Uterus (tissue), 4 donors: ENCODE results near the gene CNOT6L. TPM values are rescaled to one million over a fixed set of nuclear protein-coding genes. Genes with fewer than 3 reads are reported as not detected.

Source experiments
- DNase-seq, 2 donors: peaks; one replicate each; pipeline ENCODE4 v3.0.0-alpha.2; 2019 to 2020
- H3K27ac ChIP-seq, 2 donors: fragments of 200-600 bp; sonication (generic); 1 replicate in 1 of 2; 2 replicates in 1 of 2; pipeline ENCODE4 v1.5.1; 2016 to 2018
- H3K27me3 ChIP-seq, 2 donors: fragments of 200-600 bp; sonication (generic); one replicate each; pipeline ENCODE4 v1.5.1; 2018 to 2019; ENCODE audit warnings: control low read depth in 1 of 2
- H3K36me3 ChIP-seq, 2 donors: fragments of 200-600 bp; sonication (generic); one replicate each; pipeline ENCODE4 v1.5.1; 2019; ENCODE audit warnings: control low read depth in 1 of 2
- H3K4me1 ChIP-seq, 2 donors: fragments of 200-600 bp; sonication (generic); one replicate each; pipeline ENCODE4 v1.5.1; 2018 to 2019; ENCODE audit warnings: control low read depth in 1 of 2
- H3K4me3 ChIP-seq, 2 donors: fragments of 200-600 bp; sonication (generic); 1 replicate in 1 of 2; 2 replicates in 1 of 2; pipeline ENCODE4 v1.5.1; 2018 to 2019; ENCODE audit warnings: mild to moderate bottlenecking in 1 of 2
- H3K9me3 ChIP-seq, 2 donors: fragments of 200-600 bp; sonication (generic); one replicate each; pipeline ENCODE4 v1.5.1; 2019; ENCODE audit warnings: control low read depth in 1 of 2
- CTCF ChIP-seq, 4 experiments: fragments of 200-600 bp in 2 of 4; fragments of 450-650 bp in 2 of 4; sonication (generic) in 2 of 4; IDR thresholded peaks; one replicate each; pipeline ENCODE4 v1.5.1; 2016 to 2019; ENCODE audit warnings: antibody characterized with exemption in 4 of 4, mild to moderate bottlenecking in 2 of 4, moderate library complexity in 1 of 4
- POLR2A ChIP-seq, 2 donors: fragments of 450-650 bp; IDR thresholded peaks; one replicate each; pipeline ENCODE4 v1.6.1; 2016; ENCODE audit warnings: antibody characterized with exemption in 2 of 2, mild to moderate bottlenecking in 1 of 2, moderate library complexity in 1 of 2
- intact Hi-C: fragments of 100-400 bp; cut with DNase I; formaldehyde crosslinking; loops from one replicate; pipeline ENCODE4 v1.15.1; 2023; ENCODE audit warnings: low total_unique reads
- total RNA-seq, 4 donors: library from RNA; depleted of rRNA in 3 of 4; stranded (reverse); fragments of >200 nt in 3 of 4; gene quantifications; one replicate each; pipeline versions ENCODE4 v1.1.0 to v1.2.4, GENCODE V29; 2014 to 2023
- donor health status: DM: yes; HTN: yes; CAD: no.

Gene CNOT6L
- total RNA-seq, 4 donors from 2014 or later: 6.7 to 63.2 (median 45.9) TPM

GRCh38 chr4:77761595-77761994 lies 57.6 kb downstream of the CNOT6L start:
- Histone ChIP-seq H3K4me1 (no peaks in the 10 kb centered on the region), H3K9me3 (peaks cover 0 to 15% of the 10 kb centered on the region in 2 donors), H3K4me3 (no peak overlapping the region), H3K36me3 (no peaks in the 10 kb centered on the region), H3K27ac (no peak overlapping the region), H3K27me3 (no peaks in the 10 kb centered on the region)
- TF ChIP-seq POLR2A (IDR thresholded peaks at IDR 0.05): no peak
- intact Hi-C loops: no loop called here
- no peak for DNase-seq

- Histone ChIP-seq H3K27me3 (no peaks in the 10 kb centered on the region), H3K36me3 (no peaks in the 10 kb centered on the region), H3K4me1 (no peaks in the 10 kb centered on the region), H3K4me3 (no peak overlapping the region), H3K9me3 (peaks cover 0 to 15% of the 10 kb centered on the region in 2 donors), H3K27ac (no peak overlapping the region)
- intact Hi-C loops: no loop called here
- TF ChIP-seq POLR2A (IDR thresholded peaks at IDR 0.05) (no peak), CTCF (IDR thresholded peaks at IDR 0.05) (no peak)
- no peak for DNase-seq
Measured at GRCh38 chr4:77758804-77759203, 60.4 kb downstream of the CNOT6L start.

GRCh38 chr4:77751764-77752163 lies 67.4 kb downstream of the CNOT6L start:
- intact Hi-C loops: no loop called here
- H3K36me3 ChIP-seq: no peaks in the 10 kb centered on the region
- no peaks in the 10 kb centered on the region for H3K9me3 ChIP-seq
- no peaks in the 10 kb centered on the region for H3K27me3 ChIP-seq
- no peak overlapping the region for H3K27ac ChIP-seq
- no peaks in the 10 kb centered on the region for H3K4me1 ChIP-seq
- no peak for TF ChIP-seq CTCF (IDR thresholded peaks at IDR 0.05)
- no peak for TF ChIP-seq POLR2A (IDR thresholded peaks at IDR 0.05)
- DNase-seq: no peak
- no peak overlapping the region for H3K4me3 ChIP-seq

- intact Hi-C loops: no loop called here
Measured at GRCh38 chr4:77745792-77746191, 73.4 kb downstream of the CNOT6L start.

GRCh38 chr4:77742054-77742453 lies 77.1 kb downstream of the CNOT6L start:
- Histone ChIP-seq H3K4me1 (no peaks in the 10 kb centered on the region), H3K27me3 (no peaks in the 10 kb centered on the region), H3K9me3 (no peaks in the 10 kb centered on the region), H3K27ac (no peak overlapping the region), H3K36me3 (no peaks in the 10 kb centered on the region), H3K4me3 (no peak overlapping the region)
- no peak for DNase-seq
- TF ChIP-seq CTCF (IDR thresholded peaks at IDR 0.05) (no peak), POLR2A (IDR thresholded peaks at IDR 0.05) (no peak)
- intact Hi-C loops: no loop called here

More at GRCh38 chr4:77745792-77746191, 73.4 kb downstream of the CNOT6L start:
- DNase-seq: no peak
- Histone ChIP-seq H3K4me3 (no peak overlapping the region), H3K27me3 (no peaks in the 10 kb centered on the region), H3K36me3 (no peaks in the 10 kb centered on the region), H3K27ac (no peak overlapping the region), H3K9me3 (no peaks in the 10 kb centered on the region), H3K4me1 (no peaks in the 10 kb centered on the region)
- TF ChIP-seq POLR2A (IDR thresholded peaks at IDR 0.05) (no peak), CTCF (IDR thresholded peaks at IDR 0.05) (no peak)

GRCh38 chr4:77740480-77740879 lies 78.7 kb downstream of the CNOT6L start:
- Histone ChIP-seq H3K27ac (no peak overlapping the region), H3K4me1 (no peaks in the 10 kb centered on the region), H3K9me3 (no peaks in the 10 kb centered on the region), H3K27me3 (no peaks in the 10 kb centered on the region), H3K4me3 (no peak overlapping the region), H3K36me3 (no peaks in the 10 kb centered on the region)
- TF ChIP-seq POLR2A (IDR thresholded peaks at IDR 0.05) (no peak), CTCF (IDR thresholded peaks at IDR 0.05) (no peak)
- intact Hi-C loops: no loop called here
- DNase-seq: no peak
